Central memory CD4-positive, alpha-beta T cell (primary cell): ENCODE measurements around the gene DCUN1D2.
"Not testable (repeated sequence)": the region's sequence is repeated elsewhere in the genome, so short reads cannot be mapped to it uniquely, and the experiment has no call there.

Experiments used
- DNase-seq: peaks from one replicate; pipeline ENCODE4 v3.0.0; 2022

Gene DCUN1D2

DNA sequence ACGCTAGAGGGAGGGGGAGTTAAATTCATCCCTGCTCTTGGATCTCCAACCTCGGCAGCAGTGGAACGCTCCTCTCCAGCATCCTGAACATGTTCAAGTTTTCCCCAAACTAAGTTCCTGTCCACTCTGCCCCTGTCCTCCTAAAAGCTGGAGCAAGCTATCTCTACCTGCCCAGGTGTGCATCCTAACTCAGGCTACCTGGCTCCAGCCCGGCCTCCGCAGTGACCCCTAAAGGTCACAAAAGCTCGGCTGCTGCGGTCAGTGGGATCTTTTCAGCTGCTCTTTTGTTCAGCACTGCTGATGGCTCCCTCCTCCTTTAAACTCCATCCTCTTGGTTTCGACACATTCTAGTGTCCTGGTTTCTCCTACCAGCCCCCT is 1.4 kb downstream of the DCUN1D2 start:
- no peak for DNase-seq

DNA sequence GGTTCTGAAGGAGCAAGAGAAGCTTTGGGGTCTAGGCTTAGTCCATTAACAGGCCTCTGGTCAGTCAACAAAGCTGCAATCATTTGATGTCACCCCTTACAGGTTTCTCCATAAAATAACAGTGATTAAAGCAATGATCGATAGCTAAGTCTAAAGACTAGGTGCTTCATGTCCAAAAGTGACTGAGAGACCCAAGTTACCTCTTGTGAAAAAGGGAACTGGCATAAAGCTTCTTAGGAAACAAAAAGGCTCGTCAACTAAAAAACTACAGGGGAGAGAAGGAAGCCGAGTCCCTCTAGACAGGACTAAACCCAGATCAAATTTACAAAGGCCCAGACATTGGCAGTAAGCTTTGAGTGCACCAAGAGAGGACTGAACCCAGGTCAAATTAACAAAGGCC is 2.2 kb downstream of the DCUN1D2 start:
- DNase-seq = no peak

DNA sequence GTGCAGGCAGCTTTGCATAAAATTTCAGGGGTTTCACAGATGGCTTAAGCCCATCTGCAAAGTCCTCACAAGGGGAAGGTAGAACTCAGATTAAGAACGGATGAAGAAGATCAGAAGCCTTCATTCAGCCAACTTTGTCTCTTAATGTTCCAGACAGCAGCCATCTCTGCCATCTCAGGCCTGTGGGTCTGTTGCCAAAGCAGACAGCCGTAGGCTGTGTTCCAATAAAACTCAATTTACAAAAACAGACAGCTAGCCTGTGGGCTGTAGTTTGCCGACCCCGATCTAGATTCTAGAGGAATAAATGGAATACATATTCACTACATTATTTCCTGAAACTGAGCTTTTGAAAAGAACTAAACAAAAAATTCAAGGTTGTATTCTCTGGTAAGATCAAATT is 3.8 kb downstream of the DCUN1D2 start:
- no peak for DNase-seq

DNA sequence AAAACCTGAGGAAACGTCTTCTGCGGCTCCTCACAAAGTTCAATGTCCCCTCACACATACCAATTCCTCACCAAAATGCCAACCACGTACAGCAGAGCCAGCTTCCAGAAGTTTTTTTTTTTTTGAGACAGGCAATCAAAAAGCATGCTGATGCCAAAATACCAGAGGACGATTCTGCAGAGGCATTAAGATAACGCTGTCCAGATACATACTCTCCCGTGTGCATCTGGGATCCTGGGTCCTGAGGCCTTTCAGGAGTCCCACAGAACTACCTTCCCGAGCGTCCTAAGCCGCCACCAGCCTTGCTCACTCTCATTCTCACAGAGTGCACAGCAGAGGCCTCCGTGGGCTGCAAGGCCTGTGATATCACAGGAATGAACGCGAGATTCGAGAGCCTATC is 5.0 kb downstream of the DCUN1D2 start:
- no peak for DNase-seq

DNA sequence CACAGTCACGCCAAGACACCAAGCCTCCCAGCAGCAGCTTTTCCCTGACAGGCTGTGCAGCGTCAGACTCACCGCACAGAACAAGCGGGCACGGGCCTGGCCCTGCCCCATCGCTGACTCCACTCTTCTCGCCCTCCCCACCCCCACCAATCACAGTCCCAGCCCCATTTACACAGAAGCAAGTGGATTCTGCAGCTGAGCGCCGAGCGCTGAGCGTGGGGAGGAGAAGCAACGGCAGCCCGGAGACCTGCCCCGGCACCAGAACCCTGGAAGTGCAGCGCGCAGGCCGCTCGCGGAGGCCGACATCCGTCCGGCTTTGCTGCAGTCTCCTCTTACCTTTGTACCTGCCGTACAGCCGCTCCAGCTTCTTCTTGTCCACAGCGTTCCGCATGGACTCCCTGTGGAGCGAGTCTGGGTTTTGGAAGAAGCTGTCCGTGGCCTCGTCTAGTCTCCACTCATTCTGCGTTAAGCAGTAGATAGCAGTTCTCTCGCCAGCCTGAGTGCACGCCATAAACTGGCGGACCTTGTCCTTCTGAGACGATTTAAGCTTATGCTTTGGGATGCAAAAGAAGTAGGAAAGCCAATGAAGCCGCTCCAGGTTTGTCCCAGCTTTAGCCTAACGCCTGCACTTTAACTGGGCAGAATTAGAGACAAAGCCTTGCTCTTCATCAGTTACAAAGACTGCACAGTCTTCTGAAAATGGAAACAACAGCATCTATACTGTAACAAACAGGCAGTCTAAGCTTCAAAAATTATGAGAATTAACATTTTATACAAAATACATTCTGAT is 6.8 kb downstream of the DCUN1D2 start:
- DNase-seq = no peak

DNA sequence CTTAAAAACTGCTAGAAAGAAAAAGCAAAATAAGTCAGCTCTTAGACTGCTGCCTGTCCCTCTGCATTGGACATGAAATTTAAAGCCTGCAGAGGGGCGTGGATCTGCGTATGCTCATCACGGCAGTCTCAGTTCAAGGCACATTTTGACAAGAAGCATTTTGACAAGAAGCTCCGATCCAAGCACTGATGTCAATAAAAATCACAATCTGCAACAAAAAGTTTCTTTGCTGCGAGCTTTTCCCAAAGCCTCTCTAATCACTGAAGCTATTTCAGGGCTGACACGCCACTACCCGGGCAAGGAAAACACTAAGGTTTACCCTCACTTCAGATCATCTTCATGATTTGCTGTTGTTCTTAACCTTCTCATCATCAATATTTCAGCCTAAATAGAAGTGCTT is 7.4 kb downstream of the DCUN1D2 start:
- no peak for DNase-seq

DNA sequence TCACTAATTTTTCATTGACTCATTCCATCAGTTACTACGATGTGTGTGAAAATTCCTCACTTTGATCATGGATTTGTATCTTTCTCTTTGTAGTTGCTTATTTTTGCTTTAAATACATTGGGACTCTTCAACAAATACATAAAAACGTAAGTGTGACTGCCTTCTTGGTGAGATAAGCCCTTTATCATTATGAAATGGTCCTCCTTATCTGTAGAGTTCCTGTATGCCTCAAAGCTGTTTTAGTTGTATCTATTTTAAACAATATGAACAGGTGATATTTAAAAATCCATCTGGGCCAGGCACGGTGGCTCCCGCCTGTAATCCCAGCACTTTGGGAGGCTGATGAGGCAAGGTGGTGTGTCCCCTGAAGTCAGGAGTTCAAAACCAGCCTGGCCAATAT is 11.3 kb downstream of the DCUN1D2 start:
- DNase-seq = no peak

DNA sequence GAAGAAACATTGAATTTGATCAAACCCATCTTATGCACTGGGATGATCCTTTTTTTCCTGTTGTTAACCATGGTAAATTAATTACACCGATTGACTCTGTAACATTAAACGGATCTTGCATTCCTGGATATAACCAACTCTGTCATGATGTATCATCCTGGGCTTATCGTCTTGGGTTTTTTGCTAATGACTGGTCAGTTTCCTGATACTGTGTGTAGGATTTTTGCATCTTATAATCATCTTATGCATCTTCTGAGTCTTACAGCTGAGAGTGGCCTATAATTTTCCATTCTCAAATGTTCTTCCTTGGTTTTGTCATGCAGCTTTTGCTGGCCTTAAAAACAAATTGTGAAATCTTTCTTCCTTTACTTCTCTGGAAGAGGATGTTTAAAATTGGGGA is 12.8 kb downstream of the DCUN1D2 start:
- DNase-seq = no peak

DNA sequence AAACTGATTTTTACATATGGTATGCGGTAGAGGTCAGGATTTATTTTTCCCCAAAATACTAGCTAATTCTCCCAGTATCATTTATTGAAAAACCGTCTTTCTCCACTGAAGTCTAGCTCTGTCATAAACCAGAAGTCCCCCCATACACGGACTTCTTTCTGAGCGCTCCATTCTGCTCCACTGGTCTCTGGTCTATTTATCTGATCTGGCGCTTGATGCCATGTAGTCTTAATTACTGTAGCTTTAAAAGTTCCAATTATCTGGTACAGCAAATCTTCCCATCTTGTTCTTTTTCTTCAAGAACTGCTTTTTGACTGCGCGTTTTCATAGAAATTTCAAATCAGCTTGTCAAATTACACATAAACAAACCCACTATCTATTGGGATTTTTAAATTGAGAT is 13.7 kb downstream of the DCUN1D2 start:
- DNase-seq = no peak

DNA sequence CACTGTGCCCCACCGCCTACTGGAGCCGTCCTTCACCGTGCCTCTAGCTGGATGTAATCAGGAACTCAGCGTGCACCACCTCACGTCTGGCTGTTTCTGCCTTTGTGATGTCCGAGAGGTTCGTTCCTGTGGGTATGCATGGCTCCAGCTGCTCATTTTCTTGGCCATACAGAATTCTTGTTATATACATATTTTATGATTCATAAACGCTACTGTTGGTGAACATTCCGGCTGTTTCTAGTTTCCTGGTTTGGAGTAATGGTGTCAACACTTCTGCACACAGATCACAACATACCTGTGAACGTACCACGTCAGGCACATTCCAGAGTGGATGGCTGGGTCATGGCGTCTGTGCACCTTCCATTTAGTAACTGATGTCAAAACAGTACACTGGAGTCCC is 14.6 kb downstream of the DCUN1D2 start:
- no peak for DNase-seq

DNA sequence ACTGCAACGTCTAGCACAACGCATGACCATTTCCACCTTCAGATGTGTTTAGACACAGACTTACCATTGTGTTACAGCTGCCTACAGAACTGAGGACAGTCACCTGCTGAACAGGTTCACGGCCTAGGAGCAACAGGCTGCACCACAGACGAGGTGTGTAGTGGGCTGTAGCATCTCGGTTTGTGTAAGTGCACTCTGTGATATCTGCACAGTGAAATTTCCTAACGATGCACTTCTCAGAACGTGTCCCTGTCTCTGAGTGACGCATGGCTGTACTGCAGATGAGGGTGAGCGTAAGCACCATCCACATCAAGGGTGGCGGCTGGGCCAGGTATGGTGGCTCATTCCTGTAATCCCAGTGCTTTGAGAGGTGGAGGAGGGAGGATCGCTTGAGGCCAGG is 15.2 kb downstream of the DCUN1D2 start:
- DNase-seq = no peak

DNA sequence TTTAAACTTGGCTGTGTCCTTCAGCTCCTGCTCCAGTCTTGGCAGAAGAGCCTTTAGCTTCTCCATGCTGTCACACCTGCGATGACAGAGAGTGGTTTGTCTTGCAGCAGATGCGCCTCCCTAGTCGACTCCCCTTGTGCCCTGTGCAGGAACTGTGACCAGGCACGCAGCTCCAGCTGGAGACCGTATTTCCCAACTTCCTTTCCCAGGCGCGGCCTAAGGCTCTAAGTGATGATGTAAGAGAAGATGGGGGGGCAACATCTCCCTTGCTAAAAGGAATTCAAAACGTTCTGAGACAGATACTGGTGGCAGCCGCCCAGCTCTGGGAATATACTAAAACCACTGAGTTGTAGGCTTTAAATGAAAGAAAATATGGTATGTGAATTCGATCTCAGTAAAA is 16.3 kb downstream of the DCUN1D2 start:
- DNase-seq = no peak

DNA sequence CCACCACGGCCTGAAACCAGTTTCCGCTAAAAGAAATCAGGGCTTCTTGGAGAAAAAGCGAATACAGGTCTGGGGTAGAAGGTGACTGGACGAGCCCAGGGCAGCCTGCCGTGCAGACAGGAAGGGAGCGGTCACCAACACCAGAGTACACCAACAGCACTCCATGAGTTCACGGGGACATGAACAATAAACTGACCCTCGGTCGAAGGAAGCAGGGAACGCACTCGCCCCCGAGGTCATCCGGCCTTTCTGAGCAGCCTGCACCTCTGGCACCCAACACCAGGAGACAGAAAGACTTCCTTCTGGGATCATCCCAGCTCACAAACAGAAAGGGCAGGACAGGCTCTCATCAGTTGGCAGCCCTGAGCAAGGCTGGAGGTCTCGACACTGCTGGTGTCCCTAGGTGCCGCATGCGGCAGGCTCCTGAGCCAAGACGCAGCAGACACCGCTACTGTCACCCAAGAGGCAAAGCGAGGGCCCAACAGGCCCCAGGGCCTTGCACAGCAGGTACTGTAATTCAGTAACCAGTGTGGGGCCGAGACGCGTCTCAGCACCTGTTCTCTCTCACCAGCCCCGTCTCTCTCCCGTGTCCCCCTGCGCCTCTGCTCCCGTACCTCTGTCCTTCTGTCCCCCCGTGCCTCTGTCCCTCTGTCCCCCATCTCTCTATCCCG is 18.0 kb downstream of the DCUN1D2 start:
- no peak for DNase-seq

DNA sequence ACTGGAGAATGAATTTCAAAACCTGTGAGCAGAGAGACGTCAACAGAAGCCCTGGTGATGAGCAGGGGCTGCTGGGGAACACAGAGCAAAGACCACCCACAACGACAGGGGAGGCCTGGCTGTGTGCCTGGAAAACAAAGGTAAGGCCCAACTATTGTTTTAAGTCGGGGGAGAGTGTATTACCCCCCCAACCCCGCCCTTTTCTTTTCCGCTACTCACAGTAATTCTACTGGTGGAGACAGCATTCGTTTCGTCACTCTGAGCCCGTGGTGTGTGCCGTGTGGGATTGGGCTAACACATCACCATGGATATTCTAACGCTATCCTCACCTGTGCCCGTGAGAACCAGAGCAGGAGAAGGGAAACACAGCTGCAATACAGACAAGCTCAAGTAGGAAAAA is 18.7 kb downstream of the DCUN1D2 start:
- no peak for DNase-seq

DNA sequence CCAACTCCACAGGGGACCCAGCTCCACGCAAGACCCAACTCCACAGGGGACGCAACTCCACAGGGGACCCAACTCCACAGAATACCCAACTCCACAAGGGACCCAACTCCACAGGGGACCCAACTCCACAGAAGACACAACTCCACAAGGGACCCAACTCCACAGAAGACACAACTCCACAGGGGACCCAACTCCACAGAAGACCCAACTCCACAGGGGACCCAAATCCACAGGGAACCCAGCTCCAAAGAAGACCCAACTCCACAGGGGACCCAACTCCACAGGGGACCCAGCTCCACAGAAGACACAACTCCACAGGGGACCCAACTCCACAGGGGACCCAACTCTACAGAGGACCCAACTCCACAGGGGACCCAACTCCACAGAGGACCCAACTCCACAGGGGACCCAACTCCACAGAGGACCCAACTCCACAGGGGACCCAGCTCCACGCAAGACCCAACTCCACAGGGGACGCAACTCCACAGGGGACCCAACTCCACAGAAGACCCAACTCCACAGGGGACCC is 19.8 kb downstream of the DCUN1D2 start:
- not testable (repeated sequence) for DNase-seq

DNA sequence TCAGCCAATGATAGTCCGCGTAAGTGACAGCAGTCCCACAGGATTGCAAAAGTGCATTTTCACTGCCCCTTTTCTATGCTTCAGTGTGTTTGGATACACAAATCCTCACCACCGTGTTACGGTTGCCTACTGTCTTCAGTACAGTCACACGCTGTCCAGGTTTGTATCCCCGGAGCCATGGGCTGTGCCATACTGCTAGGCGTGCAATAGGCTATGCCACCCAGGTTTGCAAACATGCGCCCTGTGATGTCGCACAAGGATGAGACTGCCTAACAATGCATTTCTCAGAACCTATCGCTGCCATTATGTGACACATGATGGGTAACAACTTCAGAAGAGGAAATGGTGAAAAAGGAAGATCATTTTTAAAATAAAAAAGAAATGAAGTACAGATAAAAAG is 20.4 kb downstream of the DCUN1D2 start:
- DNase-seq = no peak

DNA sequence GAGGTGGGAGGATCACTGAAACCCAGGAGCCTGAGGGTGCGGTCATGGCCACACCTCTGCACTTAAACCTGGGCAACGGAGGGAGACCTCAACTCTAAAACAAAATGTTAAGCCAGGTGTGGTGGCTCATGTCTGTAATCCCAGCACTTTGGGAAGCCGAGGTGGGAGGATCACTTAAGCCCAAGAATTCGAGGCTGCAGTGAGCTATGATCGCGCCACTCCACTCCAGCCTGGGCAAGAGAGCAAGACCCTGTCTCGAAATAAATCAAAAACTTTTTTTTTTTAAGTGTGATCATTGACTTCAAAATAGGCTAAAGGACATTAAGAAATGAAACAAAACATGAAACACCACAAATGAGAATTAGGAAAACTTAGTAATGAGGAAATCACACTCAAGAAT is 20.9 kb downstream of the DCUN1D2 start:
- DNase-seq = no peak

DNA sequence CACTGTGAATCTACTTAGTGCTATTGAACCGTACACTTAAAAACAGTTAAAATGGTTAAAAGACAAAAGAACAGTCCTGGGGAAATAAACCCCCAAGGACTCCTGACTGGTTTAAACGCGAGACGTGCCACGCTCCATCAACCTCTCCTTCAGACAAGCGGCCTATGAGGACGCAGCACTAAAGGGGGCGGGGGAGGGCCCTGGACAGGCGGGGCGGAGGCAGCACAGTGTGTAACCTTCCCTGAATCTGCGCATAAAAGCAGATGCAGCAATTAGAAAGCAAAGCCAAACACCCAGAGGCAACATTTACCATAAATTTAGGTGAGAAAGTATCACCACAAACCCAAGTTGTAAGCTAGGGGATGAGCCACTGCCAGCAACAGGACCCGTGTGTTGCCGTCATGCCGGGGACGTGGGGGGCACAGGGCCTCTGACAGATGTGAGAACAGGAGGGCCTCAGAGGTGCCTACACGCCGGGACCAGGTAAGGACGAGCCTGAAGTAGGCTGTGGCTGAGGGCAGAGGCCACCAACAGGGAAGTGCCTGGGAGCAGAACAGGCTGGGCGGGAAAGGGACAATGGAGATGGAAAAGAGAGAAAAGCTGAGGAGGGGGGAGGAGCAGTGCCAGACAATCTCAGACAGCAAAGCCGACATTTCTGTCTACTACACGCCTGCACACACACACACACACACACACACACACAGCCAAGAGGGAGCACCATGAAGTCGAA is 21.9 kb downstream of the DCUN1D2 start:
- DNase-seq = no peak

DNA sequence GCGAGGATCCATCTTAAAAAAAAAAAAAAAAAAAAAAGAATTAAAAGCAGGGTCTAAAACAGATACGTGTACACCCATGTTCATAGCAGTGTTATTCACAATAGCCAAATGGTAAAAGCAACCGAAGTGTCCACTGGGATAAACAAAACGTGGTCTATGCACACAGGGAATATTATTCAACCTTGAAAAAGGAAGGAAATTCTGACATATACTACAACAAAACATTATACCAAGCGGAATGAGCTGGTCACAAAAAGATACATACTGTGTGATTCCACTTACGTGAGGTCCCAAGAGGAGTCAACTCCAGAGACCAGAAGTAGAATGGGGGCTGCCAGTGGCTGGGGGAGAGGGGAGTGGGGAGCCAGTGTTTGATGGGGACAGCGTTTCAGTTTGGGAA is 22.5 kb downstream of the DCUN1D2 start:
- no peak for DNase-seq

DNA sequence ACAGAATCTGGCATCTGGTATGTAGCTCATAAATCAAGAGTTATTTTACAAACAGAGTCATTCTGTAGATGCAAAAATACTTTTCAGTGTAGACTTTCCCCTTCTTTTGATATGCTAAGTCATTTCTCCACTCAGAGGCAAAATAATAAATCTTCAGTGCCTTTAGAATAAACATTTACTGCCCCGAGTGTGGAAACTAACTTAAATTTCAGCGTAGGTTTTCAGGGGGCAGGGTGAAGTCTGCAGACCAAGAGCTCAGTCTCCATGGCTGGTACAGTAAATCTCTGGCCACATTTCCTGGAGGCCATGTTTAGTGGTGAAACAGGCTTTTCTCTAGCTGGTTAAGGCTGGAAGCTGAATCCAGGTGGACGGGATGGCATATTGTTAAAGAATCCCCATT is 24.1 kb downstream of the DCUN1D2 start:
- no peak for DNase-seq

DNA sequence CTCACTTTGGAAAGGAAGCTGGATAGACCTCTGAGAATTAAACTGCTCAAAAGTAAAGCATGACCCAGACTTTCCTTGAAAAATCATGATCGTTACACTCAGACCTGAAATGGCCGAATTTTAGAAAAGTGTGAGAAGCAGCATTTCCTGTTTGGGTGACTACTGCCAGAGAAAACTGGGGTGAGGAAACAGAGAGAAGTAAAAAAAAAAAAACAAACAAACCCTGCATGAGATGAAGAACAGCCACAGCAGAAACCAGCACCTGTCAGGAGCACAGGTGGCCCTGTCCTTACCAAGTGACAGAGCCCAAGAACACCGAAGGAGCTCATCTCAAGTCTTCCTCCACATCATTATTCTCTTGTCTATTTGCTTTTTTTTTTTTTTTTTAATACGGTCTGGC is 25.2 kb downstream of the DCUN1D2 start:
- no peak for DNase-seq

DNA sequence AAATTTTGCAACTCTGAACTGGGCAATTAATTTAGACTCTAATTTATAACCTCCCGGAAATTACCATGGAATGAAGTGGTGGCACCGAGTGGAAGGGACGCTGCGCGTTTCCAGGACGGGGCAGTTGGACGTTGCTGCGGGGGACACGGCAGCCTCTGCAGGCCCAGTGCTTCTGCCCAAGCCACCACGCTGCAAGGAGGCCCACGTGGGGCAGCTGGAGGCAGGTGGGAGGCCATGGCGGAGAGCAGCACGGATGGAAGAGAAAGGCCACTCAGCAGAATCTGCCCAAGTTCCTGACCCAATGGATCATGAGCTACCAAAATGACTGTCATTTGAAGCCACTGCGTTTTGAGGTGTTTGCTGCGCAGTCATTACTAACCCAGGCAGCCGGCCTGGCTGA is 26.0 kb downstream of the DCUN1D2 start:
- DNase-seq = no peak

DNA sequence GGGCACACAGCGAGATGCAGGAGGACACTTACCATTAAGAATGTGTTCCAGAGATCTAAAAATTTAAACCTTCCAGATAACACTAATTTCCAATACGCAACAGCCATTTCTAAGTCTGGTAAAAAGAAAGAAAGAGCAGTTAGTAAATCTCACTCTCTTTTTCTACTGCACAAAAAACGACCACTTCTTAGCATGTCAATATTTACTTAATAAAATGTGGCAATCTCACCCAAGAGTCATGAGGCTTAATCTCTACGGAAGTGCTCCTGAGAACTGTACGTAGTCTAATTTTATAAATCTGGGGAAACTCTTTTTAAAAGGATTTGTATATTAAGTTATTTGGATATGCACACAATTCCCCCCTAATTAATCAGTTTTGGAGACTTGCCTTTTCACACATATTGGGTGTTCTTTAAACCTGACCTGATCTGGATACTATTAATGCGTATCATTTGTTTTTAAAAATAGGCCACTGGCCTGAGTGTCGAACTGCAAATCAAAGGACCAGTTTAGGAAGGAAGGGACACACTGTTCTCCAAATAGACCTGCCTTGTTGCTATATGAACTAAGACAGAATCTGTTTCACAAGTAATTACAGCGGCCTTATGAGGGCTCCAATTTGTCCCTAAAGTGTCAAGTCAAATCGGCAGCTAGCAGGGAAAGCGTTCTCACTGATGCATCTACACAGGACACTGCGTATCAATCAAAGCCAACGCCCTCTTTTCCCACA is 29.3 kb downstream of the DCUN1D2 start:
- DNase-seq = no peak
